H9 (cell line): ENCODE measurements around the gene NCAM1. TPM values are rescaled to one million over a fixed set of nuclear protein-coding genes. Genes with fewer than 3 reads are reported as not detected.

ENCODE experiments used
- DNase-seq: peaks from one replicate; pipeline ENCODE4 v3.0.0-alpha.2; 2017
- H2AFZ ChIP-seq: one replicate; pipeline ENCODE4 v1.6.1; 2013; ENCODE audit warnings: mild to moderate bottlenecking, low read length, control low read depth, moderate library complexity
- H2AK5ac ChIP-seq: 2 replicates; pipeline ENCODE4 v1.6.1; 2013; ENCODE audit warnings: low read length, control low read depth, mixed read lengths; ENCODE audit not compliant: insufficient read length
- H2BK120ac ChIP-seq: one replicate; pipeline ENCODE4 v1.6.1; 2013; ENCODE audit warnings: low read depth, mild to moderate bottlenecking, low read length, control low read depth, inconsistent platforms; ENCODE audit not compliant: poor library complexity, severe bottlenecking
- H2BK12ac ChIP-seq: 2 replicates; pipeline ENCODE4 v1.6.1; 2013; ENCODE audit warnings: low read length, control low read depth, mixed read lengths, low read depth; ENCODE audit not compliant: insufficient read length
- H2BK15ac ChIP-seq: 2 replicates; pipeline ENCODE4 v1.6.1; 2013; ENCODE audit warnings: low read depth, low read length, control low read depth
- H2BK20ac ChIP-seq: one replicate; pipeline ENCODE4 v1.6.1; 2013; ENCODE audit warnings: low read depth, mild to moderate bottlenecking, low read length, control low read depth, inconsistent platforms; ENCODE audit not compliant: poor library complexity, severe bottlenecking
- H2BK5ac ChIP-seq: 2 replicates; pipeline ENCODE4 v1.6.1; 2013; ENCODE audit warnings: low read length, control low read depth, mixed read lengths; ENCODE audit not compliant: insufficient read length
- H3K14ac ChIP-seq: 2 replicates; pipeline ENCODE4 v1.6.1; 2013; ENCODE audit warnings: low read length, control low read depth; ENCODE audit not compliant: insufficient read depth
- H3K18ac ChIP-seq: 2 replicates; pipeline ENCODE4 v1.6.1; 2013; ENCODE audit warnings: low read depth, mild to moderate bottlenecking, mixed read lengths, low read length, control low read depth; ENCODE audit not compliant: insufficient read length
- H3K23ac ChIP-seq: 2 replicates; pipeline ENCODE4 v1.6.1; 2013; ENCODE audit warnings: low read length, control low read depth, mixed read lengths, low read depth; ENCODE audit not compliant: insufficient read length
- H3K23me2 ChIP-seq: 2 replicates; pipeline ENCODE4 v1.6.1; 2013; ENCODE audit warnings: low read depth, mild to moderate bottlenecking, mixed read lengths, low read length, control low read depth; ENCODE audit not compliant: insufficient read length, poor library complexity, severe bottlenecking
- H3K27ac ChIP-seq: 2 replicates; pipeline ENCODE4 v1.5.1; 2013; ENCODE audit warnings: low read length, control low read depth, mixed read lengths, low read depth; ENCODE audit not compliant: insufficient read length
- H3K27me3 ChIP-seq: 2 replicates; pipeline ENCODE4 v1.6.1; 2013; ENCODE audit warnings: low read length, control low read depth, inconsistent platforms; ENCODE audit not compliant: insufficient read depth
- H3K4ac ChIP-seq: 2 replicates; pipeline ENCODE4 v1.6.1; 2013; ENCODE audit warnings: low read depth, mild to moderate bottlenecking, control low read depth, inconsistent platforms, low read length, moderate library complexity
- H3K4me1 ChIP-seq: 2 replicates; pipeline ENCODE4 v1.6.1; 2013; ENCODE audit warnings: low read length, control low read depth, inconsistent platforms; ENCODE audit not compliant: insufficient read depth
- H3K4me2 ChIP-seq: 2 replicates; pipeline ENCODE4 v1.6.1; 2013; ENCODE audit warnings: low read length, control low read depth, mixed read lengths; ENCODE audit not compliant: insufficient read length, insufficient read depth
- H3K56ac ChIP-seq: 2 replicates; pipeline ENCODE4 v1.6.1; 2013; ENCODE audit warnings: low read depth, mild to moderate bottlenecking, mixed read lengths, low read length, control low read depth; ENCODE audit not compliant: insufficient read length
- H3K79me1 ChIP-seq: 2 replicates; pipeline ENCODE4 v1.6.1; 2013; ENCODE audit warnings: low read depth, mild to moderate bottlenecking, moderate library complexity, low read length, control low read depth, inconsistent platforms; ENCODE audit not compliant: insufficient read depth, poor library complexity, severe bottlenecking
- H3K79me2 ChIP-seq: 2 replicates; pipeline ENCODE4 v1.6.1; 2013; ENCODE audit warnings: low read length, control low read depth, inconsistent platforms; ENCODE audit not compliant: insufficient read depth
- H3K9ac ChIP-seq: 2 replicates; pipeline ENCODE4 v1.6.1; 2013; ENCODE audit warnings: low read length, control low read depth, mixed read lengths; ENCODE audit not compliant: insufficient read length; ENCODE audit errors: extremely low read depth
- H3K9me3 ChIP-seq: one replicate; pipeline ENCODE4 v1.6.1; 2013; ENCODE audit warnings: low read depth, low read length, inconsistent platforms; ENCODE audit not compliant: control insufficient read depth
- H3T11ph ChIP-seq: one replicate; pipeline ENCODE4 v1.6.1; 2013; ENCODE audit warnings: mild to moderate bottlenecking, low read length, control low read depth, inconsistent platforms
- H4K20me1 ChIP-seq: one replicate; pipeline ENCODE4 v1.6.1; 2013; ENCODE audit not compliant: control insufficient read depth, insufficient read length, insufficient read depth
- H4K5ac ChIP-seq: 2 replicates; pipeline ENCODE4 v1.6.1; 2013; ENCODE audit warnings: low read depth, mild to moderate bottlenecking, mixed read lengths, low read length, control low read depth; ENCODE audit not compliant: insufficient read length
- H4K8ac ChIP-seq: replicated peaks from 2 replicates; pipeline ENCODE4 v1.6.1; 2013; ENCODE audit warnings: low read length, control low read depth, mixed read lengths, low read depth; ENCODE audit not compliant: insufficient read length
- H4K91ac ChIP-seq: 2 replicates; pipeline ENCODE4 v1.6.1; 2013; ENCODE audit warnings: low read depth, mild to moderate bottlenecking, moderate library complexity, mixed read lengths, low read length, control low read depth; ENCODE audit not compliant: insufficient read length
- H3K27ac Mint-ChIP-seq, 3 experiments: 2 replicates in 2 of 3; 3 replicates in 1 of 3; pipeline ENCODE4 v1.8.0; 2020 to 2021; ENCODE audit warnings: mixed read lengths in 3 of 3, mild to moderate bottlenecking in 1 of 3, moderate library complexity in 1 of 3
- H3K27me3 Mint-ChIP-seq: 2 replicates; pipeline ENCODE4 v1.8.0; 2021; ENCODE audit warnings: low read depth, mild to moderate bottlenecking, moderate library complexity, mixed read lengths
- H3K36me3 Mint-ChIP-seq, 3 experiments: 2 replicates in 2 of 3; 3 replicates in 1 of 3; pipeline ENCODE4 v1.8.0; 2020 to 2021; ENCODE audit warnings: low read depth in 3 of 3, mixed read lengths in 3 of 3; ENCODE audit not compliant: insufficient read depth in 1 of 3
- H3K4me1 Mint-ChIP-seq, 2 experiments: 2 replicates each; pipeline ENCODE4 v1.8.0; 2020; ENCODE audit warnings: mixed read lengths in 2 of 2
- H3K4me3 Mint-ChIP-seq, 2 experiments: 2 replicates in 1 of 2; 3 replicates in 1 of 2; pipeline ENCODE4 v1.8.0; 2020 to 2021; ENCODE audit warnings: mild to moderate bottlenecking in 2 of 2, mixed read lengths in 2 of 2, moderate library complexity in 1 of 2
- H3K9me3 Mint-ChIP-seq, 2 experiments: 2 replicates in 1 of 2; 3 replicates in 1 of 2; pipeline ENCODE4 v1.8.0; 2020; ENCODE audit warnings: mild to moderate bottlenecking in 2 of 2, mixed read lengths in 2 of 2, moderate library complexity in 1 of 2
- total RNA-seq: library from RNA; stranded (reverse); gene quantifications from 2 replicates; pipeline ENCODE4 v1.2.1, GENCODE V29; 2021
- TF ChIP-seq, protein P1 (sequence below): fragments of 200-600 bp; sonication (generic); conservative IDR thresholded peaks from 3 replicates; pipeline ENCODE4 v1.8.0; 2021; ENCODE audit warnings: antibody characterized with exemption, mild to moderate bottlenecking

NCAM1 gene
- total RNA-seq, 1 experiment from 2014 or later, result 2.5 TPM

DNA sequence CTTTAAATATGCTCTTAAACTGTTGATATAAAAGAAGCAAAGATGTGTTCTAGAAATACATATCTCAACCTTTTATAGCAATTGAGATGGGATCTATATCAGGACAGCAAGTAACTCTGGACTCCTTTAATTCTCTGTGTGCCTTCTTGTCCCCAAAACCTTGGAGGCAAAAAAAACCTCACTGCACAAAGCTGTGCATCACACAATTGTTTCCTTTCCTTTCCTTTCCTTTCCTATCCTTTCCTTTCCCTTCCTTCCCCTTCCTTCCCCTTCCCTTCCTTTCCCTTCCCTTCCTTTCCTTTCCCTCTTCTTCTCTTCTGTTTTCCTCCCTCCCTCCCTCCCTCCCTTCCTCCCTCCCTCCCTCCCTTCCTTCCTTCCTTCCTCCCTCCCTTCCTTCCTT is 343.7 kb downstream of the NCAM1 start:
- Histone ChIP-seq H3K79me2 (no peaks in the 10 kb centered on the region), H3T11ph (no peak overlapping the region), H3K9ac (no peak overlapping the region), H3K4me1 (no peaks in the 10 kb centered on the region), H3K27me3 (no peaks in the 10 kb centered on the region), H3K4ac (no peak overlapping the region), H2BK5ac (no peak overlapping the region), H2BK120ac (no peak overlapping the region), H3K23ac (no peak overlapping the region), H3K23me2 (no peaks in the 10 kb centered on the region), H3K79me1 (no peaks in the 10 kb centered on the region), H3K9me3 (no peaks in the 10 kb centered on the region), H3K27ac (no peak overlapping the region), H2BK20ac (no peak overlapping the region), H4K91ac (no peak overlapping the region), H3K56ac (no peak overlapping the region), H2BK15ac (no peak overlapping the region), H3K14ac (no peak overlapping the region), H2AFZ (no peak overlapping the region), H4K5ac (no peak overlapping the region), H4K20me1 (no peaks in the 10 kb centered on the region), H3K18ac (no peak overlapping the region), H3K4me2 (no peak overlapping the region), H2BK12ac (no peak overlapping the region), H4K8ac (no peak overlapping the region), H2AK5ac (no peak overlapping the region)
- no peak overlapping the region for H3K4me3 Mint-ChIP-seq
- no peaks in the 10 kb centered on the region for H3K36me3 Mint-ChIP-seq
- H3K27ac Mint-ChIP-seq, result no peak overlapping the region
- no peak for DNase-seq
- no peaks in the 10 kb centered on the region for H3K9me3 Mint-ChIP-seq
- TF ChIP-seq, protein P1, sequence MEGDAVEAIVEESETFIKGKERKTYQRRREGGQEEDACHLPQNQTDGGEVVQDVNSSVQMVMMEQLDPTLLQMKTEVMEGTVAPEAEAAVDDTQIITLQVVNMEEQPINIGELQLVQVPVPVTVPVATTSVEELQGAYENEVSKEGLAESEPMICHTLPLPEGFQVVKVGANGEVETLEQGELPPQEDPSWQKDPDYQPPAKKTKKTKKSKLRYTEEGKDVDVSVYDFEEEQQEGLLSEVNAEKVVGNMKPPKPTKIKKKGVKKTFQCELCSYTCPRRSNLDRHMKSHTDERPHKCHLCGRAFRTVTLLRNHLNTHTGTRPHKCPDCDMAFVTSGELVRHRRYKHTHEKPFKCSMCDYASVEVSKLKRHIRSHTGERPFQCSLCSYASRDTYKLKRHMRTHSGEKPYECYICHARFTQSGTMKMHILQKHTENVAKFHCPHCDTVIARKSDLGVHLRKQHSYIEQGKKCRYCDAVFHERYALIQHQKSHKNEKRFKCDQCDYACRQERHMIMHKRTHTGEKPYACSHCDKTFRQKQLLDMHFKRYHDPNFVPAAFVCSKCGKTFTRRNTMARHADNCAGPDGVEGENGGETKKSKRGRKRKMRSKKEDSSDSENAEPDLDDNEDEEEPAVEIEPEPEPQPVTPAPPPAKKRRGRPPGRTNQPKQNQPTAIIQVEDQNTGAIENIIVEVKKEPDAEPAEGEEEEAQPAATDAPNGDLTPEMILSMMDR, result no peak
- no peaks in the 10 kb centered on the region for H3K4me1 Mint-ChIP-seq
- peaks cover 12% of the 10 kb centered on the region for H3K27me3 Mint-ChIP-seq
